GM12864 (cell line): Measurements from ENCODE around the gene SLC9C1.

ENCODE experiments used
- DNase-seq: peaks from one replicate; pipeline ENCODE4 v3.0.0-alpha.2; 2011; ENCODE audit warnings: low read depth
- H3K4me3 ChIP-seq: 2 replicates; pipeline ENCODE4 v1.5.1; 2011; ENCODE audit warnings: mild to moderate bottlenecking, low read depth, low read length, control low read depth
- CTCF ChIP-seq: IDR thresholded peaks from 2 replicates; pipeline ENCODE4 v1.5.1; 2011; ENCODE audit warnings: low read depth, mild to moderate bottlenecking, moderate library complexity, low read length, control low read depth, inconsistent platforms; ENCODE audit errors: missing control alignments

The SLC9C1 gene

DNA sequence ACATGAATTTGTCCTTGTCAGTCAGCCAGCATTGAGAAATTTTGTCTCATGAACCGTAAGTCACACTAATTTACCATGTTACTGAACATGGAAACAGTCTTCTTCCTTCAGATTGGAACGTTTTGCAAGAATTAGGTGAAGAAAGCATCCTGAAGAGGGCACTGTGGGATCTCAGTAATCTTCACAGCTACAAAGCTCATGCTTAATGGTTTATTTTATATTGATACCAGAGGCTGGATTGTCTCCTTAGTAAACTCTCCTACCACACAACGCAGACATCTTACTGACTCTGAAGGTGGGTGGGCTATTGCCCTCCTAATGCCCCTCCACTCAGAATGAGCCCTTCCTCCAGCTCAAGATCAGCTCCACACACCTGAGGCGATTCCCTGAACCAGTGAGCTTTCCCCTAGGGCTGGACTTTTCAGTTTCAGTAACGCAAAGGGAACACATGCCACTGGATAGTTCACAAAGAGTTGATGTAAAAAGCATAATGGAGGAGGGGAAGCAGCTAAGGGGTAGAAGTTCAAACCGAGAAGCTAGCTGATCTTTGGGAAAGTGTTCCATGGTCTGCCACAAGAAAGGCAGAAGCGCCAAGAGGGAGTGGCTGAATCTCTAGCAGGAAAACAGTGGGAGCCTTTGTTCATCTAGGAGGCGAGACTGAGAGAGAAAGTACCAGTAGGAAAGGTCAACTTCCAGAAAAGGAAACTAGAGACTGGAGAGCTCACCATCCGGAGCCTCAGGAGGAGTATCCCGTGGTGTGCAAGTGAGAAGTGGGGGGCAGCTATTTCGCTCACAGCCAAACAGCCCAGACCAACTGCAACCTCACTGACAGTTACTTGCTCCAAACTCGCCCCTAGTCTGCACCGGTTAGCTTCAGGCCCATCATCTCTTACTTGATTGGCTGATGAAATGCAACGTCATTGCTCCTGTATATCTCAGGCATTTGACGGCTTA, at the start of gene SLC9C1:
SLC9C1 (minus strand) TSS at position 849 of the 954 bp plus-strand sequence. CDS start 7,425 bp downstream, outside the sequence.
- TF ChIP-seq CTCF = peak; percentile 65
- peak; percentile 67 for DNase-seq
- H3K4me3 ChIP-seq = peak within 1 kb of the TSS; percentile 52

DNA sequence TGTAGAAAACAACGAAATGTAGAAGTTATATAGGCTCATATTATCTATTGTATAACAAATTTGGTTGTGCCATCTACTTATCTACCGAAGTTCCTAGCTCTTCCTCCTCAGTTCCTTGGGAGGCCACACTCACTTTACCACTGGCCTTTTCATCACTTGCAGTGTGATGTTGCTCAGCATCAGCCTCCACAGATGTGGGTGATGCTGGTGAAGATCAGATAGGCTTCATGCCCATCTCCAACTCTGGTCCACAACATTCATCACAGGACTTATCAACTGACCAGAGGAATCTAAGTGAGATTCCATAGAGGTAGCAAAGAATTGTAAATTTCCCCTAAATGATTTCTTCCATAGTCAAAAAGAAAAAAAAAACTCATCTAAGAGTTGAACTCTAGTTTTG, 47.4 kb upstream of the SLC9C1 start:
- TF ChIP-seq CTCF = no peak
- no peak overlapping the region for H3K4me3 ChIP-seq
- no peak for DNase-seq

DNA sequence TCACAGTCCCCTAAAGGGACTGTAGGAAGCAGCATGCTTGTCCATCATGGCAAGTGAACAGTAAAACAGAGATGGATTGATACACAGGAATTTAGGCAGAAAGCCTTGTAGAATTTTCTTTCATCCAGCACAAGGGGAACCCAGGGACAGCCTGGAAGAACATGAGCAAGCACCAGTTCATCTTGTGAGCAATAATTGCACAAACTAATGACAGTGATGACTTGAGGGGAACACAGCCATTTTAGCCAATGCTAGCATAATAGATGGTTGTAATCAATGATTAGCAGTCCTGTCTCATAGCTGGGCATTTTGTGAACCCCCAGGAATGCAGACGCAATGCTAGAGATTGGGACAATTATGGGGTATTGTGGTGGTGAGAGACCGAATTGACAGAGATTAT, 45.6 kb upstream of the SLC9C1 start:
- TF ChIP-seq CTCF = no peak
- no peak overlapping the region for H3K4me3 ChIP-seq
- no peak for DNase-seq

GRCh38 chr3:112339134-112339533, 45.1 kb upstream of the SLC9C1 start:
- no peak for TF ChIP-seq CTCF
- DNase-seq = no peak

GRCh38 chr3:112338727-112339056, 44.7 kb upstream of the SLC9C1 start:
- H3K4me3 ChIP-seq = no peak overlapping the region
- no peak for TF ChIP-seq CTCF

More at GRCh38 chr3:112339134-112339533, 45.1 kb upstream of the SLC9C1 start:
- H3K4me3 ChIP-seq = no peak overlapping the region

DNA sequence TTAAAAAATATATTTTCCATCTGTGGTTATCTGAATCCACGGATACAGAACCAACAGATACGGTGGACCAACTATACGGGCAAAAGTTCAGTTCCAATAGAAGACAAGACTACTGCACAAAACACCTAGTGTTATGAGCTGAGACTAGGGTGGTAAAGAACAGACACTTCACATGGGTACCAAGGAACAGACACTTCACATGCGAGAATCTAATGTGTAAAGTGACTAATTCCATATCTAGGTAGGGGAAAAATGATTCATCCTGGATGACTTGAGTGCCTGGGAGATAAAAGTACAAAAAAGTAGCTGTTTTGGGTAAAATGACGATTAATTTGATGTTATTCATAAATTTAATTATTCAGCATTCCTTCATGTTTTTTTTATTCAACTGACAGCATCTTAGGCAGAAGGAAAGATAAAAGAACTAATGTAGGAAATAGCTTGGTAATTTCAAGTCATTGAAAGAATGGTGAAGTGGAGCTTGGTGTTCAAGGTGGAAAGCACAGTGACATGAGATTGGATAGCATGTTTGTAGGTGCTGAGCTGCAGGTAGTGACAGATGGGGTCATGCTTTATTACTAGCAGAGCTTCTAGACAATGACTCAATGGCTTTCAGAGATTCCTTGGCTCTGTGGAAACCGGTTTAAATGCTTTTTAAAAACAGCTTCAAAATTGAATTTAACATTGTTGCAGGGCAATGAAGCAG, 44.2 kb upstream of the SLC9C1 start:
- TF ChIP-seq CTCF = no peak
- no peak overlapping the region for H3K4me3 ChIP-seq
- no peak for DNase-seq

More at GRCh38 chr3:112338727-112339056, 44.7 kb upstream of the SLC9C1 start:
- no peak for DNase-seq
